A673 (cell line): ENCODE data around the gene ZNF784. TPM values are rescaled to one million over a fixed set of nuclear protein-coding genes. Genes with fewer than 3 reads are reported as not detected.
A peak's percentile ranks its signal among the peaks of the same experiment; 100 is the strongest.

ENCODE experiments used
- BruUV-seq: library from RNA; stranded (reverse); fragments of 400-500 nt; replicated peaks from 2 replicates; lab custom pipeline; 2021; lab: Mats Ljungman, UMichigan
- CTCF ChIA-PET: fragments of 300-600 bp; sonication (Branson Sonifier 250); formaldehyde crosslinking; loops from one replicate; lab custom pipeline; 2022; ENCODE audit warnings: antibody characterized with exemption; lab: Charles Lee
- POLR2A ChIA-PET: fragments of 300-600 bp; sonication (Branson Sonifier 250); formaldehyde crosslinking; loops from one replicate; lab custom pipeline; 2022; ENCODE audit warnings: antibody characterized with exemption; ENCODE audit not compliant: low non-redundant PET; lab: Charles Lee
- DNase-seq: peaks from one replicate; pipeline ENCODE4 v3.0.0-alpha.2; 2015; ENCODE audit warnings: low spot score
- H3K27ac ChIP-seq: fragments of 200-600 bp; sonication (generic); 2 replicates; pipeline ENCODE4 v1.5.1; 2016; ENCODE audit warnings: mixed run types, low read depth, mild to moderate bottlenecking, mixed read lengths, antibody characterized with exemption, low read length; ENCODE audit not compliant: poor library complexity, severe bottlenecking
- H3K27me3 ChIP-seq: fragments of 200-600 bp; sonication (generic); replicated peaks from 2 replicates; pipeline ENCODE4 v1.6.1; 2017; ENCODE audit warnings: mixed run types, low read depth, mild to moderate bottlenecking, mixed read lengths, antibody characterized with exemption, low read length; ENCODE audit not compliant: insufficient read depth, poor library complexity
- H3K36me3 ChIP-seq: fragments of 200-600 bp; sonication (generic); 2 replicates; pipeline ENCODE4 v1.6.1; 2016; ENCODE audit warnings: mixed run types, mild to moderate bottlenecking, mixed read lengths, antibody characterized with exemption, low read length; ENCODE audit not compliant: insufficient read depth, poor library complexity, severe bottlenecking
- H3K4me1 ChIP-seq: fragments of 200-600 bp; sonication (generic); 2 replicates; pipeline ENCODE4 v1.6.1; 2017; ENCODE audit warnings: mixed run types, mild to moderate bottlenecking, mixed read lengths, antibody characterized with exemption, low read length; ENCODE audit not compliant: insufficient read depth, poor library complexity, severe bottlenecking
- H3K4me3 ChIP-seq: fragments of 200-600 bp; sonication (generic); 2 replicates; pipeline ENCODE4 v1.5.1; 2016; ENCODE audit warnings: low read depth, mixed run types, mild to moderate bottlenecking, mixed read lengths, low read length; ENCODE audit not compliant: poor library complexity, severe bottlenecking
- H3K9me3 ChIP-seq: fragments of 200-600 bp; sonication (generic); 2 replicates; pipeline ENCODE4 v1.6.1; 2016; ENCODE audit warnings: mixed run types, low read depth, mild to moderate bottlenecking, mixed read lengths, antibody characterized with exemption, low read length; ENCODE audit not compliant: poor library complexity, severe bottlenecking
- CTCF ChIP-seq: fragments of 300-800, 200-600 bp; sonication (generic); conservative IDR thresholded peaks from 2 replicates; pipeline ENCODE4 v1.5.1; 2017; ENCODE audit warnings: low read depth, mild to moderate bottlenecking, antibody characterized with exemption, low read length, moderate library complexity, mixed read lengths
- EZH2 ChIP-seq: fragments of 200-600 bp; sonication (generic); IDR thresholded peaks from 2 replicates; pipeline ENCODE4 v1.6.1; 2017; ENCODE audit warnings: borderline replicate concordance, low read depth, mild to moderate bottlenecking, mixed read lengths, antibody characterized with exemption, low read length; ENCODE audit not compliant: poor library complexity, severe bottlenecking
- intact Hi-C: fragments of 100-400 bp; cut with micrococcal nuclease; formaldehyde crosslinking; loops from one replicate; pipeline ENCODE4 v1.10.0; 2022; ENCODE audit not compliant: unreplicated experiment
- total RNA-seq: library from RNA; stranded (reverse); gene quantifications from 2 replicates; pipeline ENCODE4 v1.2.3, GENCODE V29; 2021

ZNF784 gene
- total RNA-seq, 1 experiment from 2014 or later = 7.1 TPM

GRCh38 chr19:55659822-55660221 is 35.5 kb upstream of the ZNF784 start:
- no TSS peak for BruUV-seq
- ChIA-PET POLR2A (no interaction called here), CTCF (no interaction called here)
- Histone ChIP-seq H3K27me3 (no peaks in the 10 kb centered on the region), H3K4me1 (peaks cover 18% of the 10 kb centered on the region), H3K36me3 (peaks cover 61% of the 10 kb centered on the region), H3K27ac (no peak overlapping the region), H3K9me3 (no peaks in the 10 kb centered on the region), H3K4me3 (no peak overlapping the region)
- intact Hi-C loops = no loop called here
- DNase-seq = no peak
- TF ChIP-seq EZH2 (no peak), CTCF (no peak)

- TF ChIP-seq EZH2 (no peak), CTCF (no peak)
- POLR2A ChIA-PET = no interaction called here
- Histone ChIP-seq H3K36me3 (peaks cover 53% of the 10 kb centered on the region), H3K27me3 (no peaks in the 10 kb centered on the region), H3K4me1 (peaks cover 18% of the 10 kb centered on the region), H3K27ac (peak overlapping the region; percentile 60), H3K9me3 (no peaks in the 10 kb centered on the region), H3K4me3 (no peak overlapping the region)
- CTCF ChIA-PET = no interaction called here
- no peak for DNase-seq
- intact Hi-C loops = no loop called here
- no TSS peak for BruUV-seq
Measured at GRCh38 chr19:55658846-55659459, 34.6 kb upstream of the ZNF784 start.

- POLR2A ChIA-PET = no interaction called here
- Histone ChIP-seq H3K4me1 (peaks cover 18% of the 10 kb centered on the region), H3K27me3 (no peaks in the 10 kb centered on the region), H3K36me3 (peaks cover 39% of the 10 kb centered on the region), H3K27ac (peak overlapping the region; percentile 99), H3K9me3 (no peaks in the 10 kb centered on the region), H3K4me3 (peak overlapping the region; percentile 83)
- CTCF ChIA-PET = interaction anchor here (2.1 kb wide), 1 partner anchor 15 kb away, joined by 6 read pairs; no protein-coding TSS in a partner anchor
- TF ChIP-seq CTCF (no peak), EZH2 (no peak)
- no peak for DNase-seq
- intact Hi-C loops = loop anchor here (2.0 kb wide), 1 partner anchor 14 kb away; no protein-coding TSS in a partner anchor
- BruUV-seq = no TSS peak
Measured at GRCh38 chr19:55656988-55657747, 32.8 kb upstream of the ZNF784 start.
